ENCODE measurements around the gene ZDHHC1. TPM values are rescaled to one million over a fixed set of nuclear protein-coding genes. Genes with fewer than 3 reads are reported as not detected.

Gene ZDHHC1
- total RNA-seq, 3 donors from 2014 or later = 17.4 to 20.3 (median 19.3) TPM

- no peaks in the 10 kb centered on the region for H3K9me3 ChIP-seq
- peak overlapping the region; percentile 92 to 94 for H3K27ac ChIP-seq
- intact Hi-C loops (cut with DNase I; ENCODE audit: low total_unique reads) = no loop called here
- peak; percentile 74 to 79 for DNase-seq (ENCODE audit: low spot score in 2 of 2)
- H3K4me3 ChIP-seq = peak overlapping the region in 2 of 3 donors; percentile 17 to 23
- H3K36me3 ChIP-seq = no peaks in the 10 kb centered on the region
- TF ChIP-seq POLR2AphosphoS5 (IDR thresholded peaks at IDR 0.05) = peak in 1 of 3 donors; percentile 26
- TF ChIP-seq, protein P1, sequence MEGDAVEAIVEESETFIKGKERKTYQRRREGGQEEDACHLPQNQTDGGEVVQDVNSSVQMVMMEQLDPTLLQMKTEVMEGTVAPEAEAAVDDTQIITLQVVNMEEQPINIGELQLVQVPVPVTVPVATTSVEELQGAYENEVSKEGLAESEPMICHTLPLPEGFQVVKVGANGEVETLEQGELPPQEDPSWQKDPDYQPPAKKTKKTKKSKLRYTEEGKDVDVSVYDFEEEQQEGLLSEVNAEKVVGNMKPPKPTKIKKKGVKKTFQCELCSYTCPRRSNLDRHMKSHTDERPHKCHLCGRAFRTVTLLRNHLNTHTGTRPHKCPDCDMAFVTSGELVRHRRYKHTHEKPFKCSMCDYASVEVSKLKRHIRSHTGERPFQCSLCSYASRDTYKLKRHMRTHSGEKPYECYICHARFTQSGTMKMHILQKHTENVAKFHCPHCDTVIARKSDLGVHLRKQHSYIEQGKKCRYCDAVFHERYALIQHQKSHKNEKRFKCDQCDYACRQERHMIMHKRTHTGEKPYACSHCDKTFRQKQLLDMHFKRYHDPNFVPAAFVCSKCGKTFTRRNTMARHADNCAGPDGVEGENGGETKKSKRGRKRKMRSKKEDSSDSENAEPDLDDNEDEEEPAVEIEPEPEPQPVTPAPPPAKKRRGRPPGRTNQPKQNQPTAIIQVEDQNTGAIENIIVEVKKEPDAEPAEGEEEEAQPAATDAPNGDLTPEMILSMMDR (IDR thresholded peaks at IDR 0.05) = no peak
- H3K4me1 ChIP-seq = peaks cover 38 to 77% of the 10 kb centered on the region in 2 donors
- no peaks in the 10 kb centered on the region for H3K27me3 ChIP-seq
These were observed 43.0 kb upstream of the ZDHHC1 start for GRCh38 chr16:67459066-67459860.

DNA sequence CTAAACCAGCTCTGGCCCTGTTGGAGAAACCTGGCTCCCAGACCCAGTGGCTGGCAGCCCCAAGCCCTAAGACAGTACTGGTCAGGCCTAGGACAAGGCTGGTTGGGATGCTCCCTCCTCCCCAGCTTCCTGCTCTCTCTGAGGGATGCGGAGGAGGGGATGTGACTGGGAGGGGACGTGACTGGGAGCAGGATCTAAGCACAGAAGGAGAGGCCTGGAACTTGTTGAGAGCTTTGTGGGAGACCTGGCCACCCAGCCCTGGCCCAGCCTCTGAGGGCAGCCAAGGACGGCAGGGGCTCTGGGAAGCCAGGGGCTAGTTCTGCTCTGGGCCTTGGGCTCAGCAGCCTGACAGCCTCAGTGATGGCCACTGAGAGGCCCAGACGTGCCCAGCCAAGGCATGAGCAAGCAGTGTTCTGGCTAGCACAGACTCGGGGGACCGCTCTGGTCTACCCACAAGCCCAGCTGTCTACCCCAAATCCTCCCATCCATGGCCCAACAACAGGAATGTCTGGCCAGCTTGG, 41.9 kb upstream of the ZDHHC1 start:
- Histone ChIP-seq H3K27me3 (no peaks in the 10 kb centered on the region), H3K4me3 (no peak overlapping the region), H3K27ac (peak overlapping the region; percentile 92 to 94), H3K4me1 (peaks cover 38 to 71% of the 10 kb centered on the region in 2 donors), H3K36me3 (no peaks in the 10 kb centered on the region), H3K9me3 (no peaks in the 10 kb centered on the region)
- TF ChIP-seq, protein P1 (IDR thresholded peaks at IDR 0.05) = no peak
- no peak for TF ChIP-seq POLR2AphosphoS5 (IDR thresholded peaks at IDR 0.05)
- no peak for TF ChIP-seq POLR2A (IDR thresholded peaks at IDR 0.05)
- intact Hi-C loops (cut with DNase I; ENCODE audit: low total_unique reads) = no loop called here
- DNase-seq (ENCODE audit: low spot score in 2 of 2) = no peak

GRCh38 chr16:67457611-67458010, 41.3 kb upstream of the ZDHHC1 start:
- TF ChIP-seq POLR2AphosphoS5 (IDR thresholded peaks at IDR 0.05) = no peak
- TF ChIP-seq, protein P1 (IDR thresholded peaks at IDR 0.05) = no peak
- no peak for TF ChIP-seq POLR2A (IDR thresholded peaks at IDR 0.05)
- no peak for DNase-seq (ENCODE audit: low spot score in 2 of 2)
- Histone ChIP-seq H3K27me3 (no peaks in the 10 kb centered on the region), H3K4me1 (peaks cover 38 to 65% of the 10 kb centered on the region in 2 donors), H3K36me3 (no peaks in the 10 kb centered on the region), H3K27ac (peak overlapping the region; percentile 92 to 94), H3K4me3 (no peak overlapping the region), H3K9me3 (no peaks in the 10 kb centered on the region)
- intact Hi-C loops (cut with DNase I; ENCODE audit: low total_unique reads) = no loop called here

- TF ChIP-seq, protein P1 (IDR thresholded peaks at IDR 0.05) = peak; percentile 52 to 82 (median 61)
- TF ChIP-seq POLR2A (IDR thresholded peaks at IDR 0.05) (no peak), POLR2AphosphoS5 (IDR thresholded peaks at IDR 0.05) (peak in 1 of 3 donors; percentile 55)
These were observed 40.3 kb upstream of the ZDHHC1 start for GRCh38 chr16:67456391-67457081.

More at GRCh38 chr16:67456391-67457081, 40.3 kb upstream of the ZDHHC1 start:
- intact Hi-C loops (cut with DNase I; ENCODE audit: low total_unique reads) = no loop called here
- Histone ChIP-seq H3K27ac (peak overlapping the region; percentile 92 to 94), H3K36me3 (no peaks in the 10 kb centered on the region), H3K9me3 (no peaks in the 10 kb centered on the region), H3K4me1 (peaks cover 32 to 64% of the 10 kb centered on the region in 2 donors), H3K27me3 (no peaks in the 10 kb centered on the region), H3K4me3 (no peak overlapping the region)
- peak in 1 of 2 donors; percentile 83 for DNase-seq (ENCODE audit: low spot score in 2 of 2)
